Activated CD8-positive, alpha-beta T cell treated with anti-CD3 and anti-CD28 coated beads for 36 hours (primary cell): ENCODE data around the gene SRGAP1. TPM values are rescaled to one million over a fixed set of nuclear protein-coding genes. Genes with fewer than 3 reads are reported as not detected.

Experiments used
- ATAC-seq: fragments of 200-7000 bp; cut with Tn5 transposase; one replicate; pipeline ENCODE4 v1.10.0; 2021; ENCODE audit warnings: mild to moderate bottlenecking, moderate library complexity
- CTCF ChIA-PET: fragments of 350-600 bp; sonication (Branson Sonifier 250); formaldehyde crosslinking; loops from one replicate; lab custom pipeline; 2021; ENCODE audit warnings: antibody characterized with exemption; lab: Charles Lee
- POLR2A ChIA-PET: fragments of 350-600 bp; sonication (Branson Sonifier 250); formaldehyde crosslinking; loops from one replicate; lab custom pipeline; 2021; ENCODE audit warnings: antibody characterized with exemption; lab: Charles Lee
- DNase-seq: peaks from one replicate; pipeline ENCODE4 v3.0.0-alpha.2; 2020
- H3K27ac Mint-ChIP-seq: one replicate; pipeline ENCODE4 v1.8.0; 2021; ENCODE audit warnings: mild to moderate bottlenecking, mixed read lengths
- H3K27me3 Mint-ChIP-seq: one replicate; pipeline ENCODE4 v1.8.0; 2021; ENCODE audit warnings: mixed read lengths
- H3K36me3 Mint-ChIP-seq: one replicate; pipeline ENCODE4 v1.8.0; 2021; ENCODE audit warnings: low read depth, mixed read lengths
- H3K4me1 Mint-ChIP-seq: one replicate; pipeline ENCODE4 v1.8.0; 2021; ENCODE audit warnings: low read depth, mixed read lengths
- H3K4me3 Mint-ChIP-seq: one replicate; pipeline ENCODE4 v1.8.0; 2021; ENCODE audit warnings: mild to moderate bottlenecking, moderate library complexity, mixed read lengths
- H3K9me3 Mint-ChIP-seq: one replicate; pipeline ENCODE4 v1.8.0; 2021; ENCODE audit warnings: mixed read lengths
- CTCF ChIP-seq: fragments of 200-600 bp; IDR thresholded peaks from one replicate; pipeline ENCODE4 v1.8.0; 2022; ENCODE audit warnings: antibody characterized with exemption, mild to moderate bottlenecking
- intact Hi-C: fragments of 100-400 bp; cut with micrococcal nuclease; formaldehyde crosslinking; loops from one replicate; pipeline ENCODE4 v1.10.0; 2022
- total RNA-seq, 2 experiments: library from RNA; stranded (reverse); gene quantifications; one replicate each; pipeline ENCODE4 v1.2.3, GENCODE V29; 2021

The SRGAP1 gene
- total RNA-seq, 2 experiments from 2014 or later = 0.02 to 0.07 TPM

DNA sequence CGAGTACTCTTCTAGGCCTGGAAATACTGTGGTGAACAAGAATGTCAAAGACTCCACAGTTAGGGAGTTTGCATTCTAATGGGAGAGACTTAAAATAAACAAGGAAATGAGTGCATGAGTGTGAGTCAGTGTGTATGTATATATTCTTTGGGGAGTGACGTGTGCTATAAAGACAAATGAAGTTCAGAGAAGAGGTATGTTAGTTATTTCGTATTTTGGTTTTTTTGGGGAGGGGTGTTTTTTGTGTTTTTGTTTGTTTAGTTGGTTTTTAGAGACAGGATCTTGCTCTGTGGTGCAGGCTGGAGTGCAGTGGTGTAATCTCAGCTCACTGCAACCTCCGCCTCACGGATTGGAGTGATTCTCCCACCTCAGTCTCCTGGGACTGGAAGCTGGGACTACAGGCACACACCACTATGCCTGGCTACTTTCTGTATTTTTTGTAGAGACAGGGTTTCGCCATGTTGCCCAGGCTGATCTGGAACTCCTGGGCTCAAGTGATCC lies 74.3 kb downstream of the SRGAP1 start:
- Mint-ChIP-seq H3K27me3 (peaks cover 7% of the 10 kb centered on the region), H3K36me3 (no peaks in the 10 kb centered on the region), H3K9me3 (no peaks in the 10 kb centered on the region), H3K4me3 (no peak overlapping the region), H3K4me1 (no peaks in the 10 kb centered on the region), H3K27ac (no peak overlapping the region)
- TF ChIP-seq CTCF = no peak
- CTCF ChIA-PET = no interaction called here
- ATAC-seq (no peak), DNase-seq (no peak)
- POLR2A ChIA-PET = no interaction called here
- intact Hi-C loops = no loop called here

DNA sequence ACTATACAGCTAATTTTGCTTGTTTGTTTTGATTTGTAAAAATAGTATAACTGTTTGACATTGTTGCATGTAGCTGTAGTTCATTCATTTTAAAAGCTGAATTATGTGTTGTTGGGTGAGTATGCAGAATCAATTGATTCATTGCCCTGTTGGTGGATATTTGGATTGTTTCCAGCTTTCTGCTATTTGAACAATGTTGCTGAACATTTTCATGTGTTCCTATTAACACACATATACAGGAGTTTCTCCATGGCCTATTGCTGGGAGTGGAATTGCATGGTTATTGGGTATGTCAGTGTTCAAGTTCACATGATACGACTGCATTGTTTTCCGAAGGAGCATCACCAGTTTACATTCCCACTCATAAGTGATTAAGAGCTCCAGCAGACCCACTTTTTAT lies 75.3 kb downstream of the SRGAP1 start:
- ChIA-PET POLR2A (interaction anchor here (0.5 kb wide), 1 partner anchor 63 kb away, joined by 4 read pairs; no protein-coding TSS in a partner anchor), CTCF (no interaction called here)
- no peak for TF ChIP-seq CTCF
- Mint-ChIP-seq H3K9me3 (no peaks in the 10 kb centered on the region), H3K36me3 (no peaks in the 10 kb centered on the region), H3K27me3 (peaks cover 8% of the 10 kb centered on the region), H3K4me1 (no peaks in the 10 kb centered on the region), H3K4me3 (no peak overlapping the region), H3K27ac (no peak overlapping the region)
- intact Hi-C loops = no loop called here
- ATAC-seq = no peak
- DNase-seq = no peak

DNA sequence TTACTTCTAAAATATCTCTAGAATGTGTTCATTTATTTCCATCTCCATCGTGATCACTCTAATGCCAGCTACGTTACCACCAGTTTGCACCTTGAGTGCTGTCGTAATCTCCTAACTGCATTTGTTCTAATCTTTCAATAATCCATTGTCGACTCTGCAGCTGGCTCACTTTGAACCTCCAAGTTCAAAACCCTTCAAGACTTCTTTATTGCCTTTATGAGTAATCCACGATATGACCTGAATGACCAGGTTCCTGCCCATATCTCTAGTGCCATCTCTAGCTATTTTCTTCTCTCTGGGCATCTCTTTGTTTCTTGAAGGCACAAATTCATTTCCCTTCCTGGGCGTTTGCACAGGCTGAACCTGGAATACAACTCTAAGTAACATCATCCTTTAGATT lies 76.7 kb downstream of the SRGAP1 start:
- no peaks in the 10 kb centered on the region for H3K36me3 Mint-ChIP-seq
- no peaks in the 10 kb centered on the region for H3K9me3 Mint-ChIP-seq
- intact Hi-C loops = no loop called here
- TF ChIP-seq CTCF = no peak
- ChIA-PET POLR2A (no interaction called here), CTCF (no interaction called here)
- H3K27ac Mint-ChIP-seq = no peak overlapping the region
- DNase-seq (no peak), ATAC-seq (no peak)
- no peaks in the 10 kb centered on the region for H3K4me1 Mint-ChIP-seq
- peaks cover 8% of the 10 kb centered on the region for H3K27me3 Mint-ChIP-seq
- no peak overlapping the region for H3K4me3 Mint-ChIP-seq

DNA sequence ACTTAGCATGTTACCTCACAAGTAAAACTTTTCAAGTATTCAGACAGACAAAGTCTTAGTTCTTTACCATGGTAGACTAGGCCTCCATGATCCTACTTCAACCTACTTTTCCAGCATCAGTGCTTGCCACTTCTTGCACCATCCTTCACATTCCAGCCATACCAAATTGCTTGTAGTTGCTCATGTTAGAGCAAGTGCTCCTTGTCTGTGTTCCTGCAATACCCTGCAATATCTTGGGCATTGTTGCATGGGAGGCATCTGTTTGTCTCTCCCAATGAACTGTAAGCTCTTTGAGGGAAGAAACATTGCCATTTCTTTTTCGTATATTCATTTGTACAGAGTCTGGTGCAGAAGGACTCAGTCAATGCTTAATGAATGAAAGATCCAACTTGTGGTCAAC lies 78.0 kb downstream of the SRGAP1 start:
- DNase-seq (no peak), ATAC-seq (no peak)
- H3K4me1 Mint-ChIP-seq = no peaks in the 10 kb centered on the region
- no peak overlapping the region for H3K27ac Mint-ChIP-seq
- peaks cover 8% of the 10 kb centered on the region for H3K27me3 Mint-ChIP-seq
- H3K9me3 Mint-ChIP-seq = no peaks in the 10 kb centered on the region
- H3K4me3 Mint-ChIP-seq = no peak overlapping the region
- TF ChIP-seq CTCF = no peak
- CTCF ChIA-PET = no interaction called here
- POLR2A ChIA-PET = no interaction called here
- H3K36me3 Mint-ChIP-seq = no peaks in the 10 kb centered on the region
- intact Hi-C loops = no loop called here

DNA sequence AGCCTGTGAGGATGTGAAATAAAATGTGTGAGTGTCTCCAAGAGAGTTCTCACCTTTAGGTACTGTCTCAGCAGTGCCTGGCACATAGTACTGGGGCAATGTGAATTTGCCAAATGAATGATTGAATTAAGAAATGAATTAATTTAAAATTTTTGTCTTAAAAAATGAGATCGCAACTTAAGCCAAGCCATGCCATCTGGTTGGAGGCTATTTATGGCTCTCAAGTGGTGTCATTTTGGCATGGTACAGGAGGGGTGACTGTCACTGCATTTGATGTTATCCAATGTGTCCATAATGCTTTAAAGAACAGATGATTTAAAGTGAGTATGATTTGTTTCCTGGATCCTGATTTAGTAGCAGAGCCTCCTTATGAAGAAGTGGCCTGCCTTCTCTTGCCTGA lies 80.3 kb downstream of the SRGAP1 start:
- no peak overlapping the region for H3K27ac Mint-ChIP-seq
- TF ChIP-seq CTCF = no peak
- peaks cover 12% of the 10 kb centered on the region for H3K27me3 Mint-ChIP-seq
- H3K4me3 Mint-ChIP-seq = no peak overlapping the region
- H3K9me3 Mint-ChIP-seq = no peaks in the 10 kb centered on the region
- intact Hi-C loops = no loop called here
- POLR2A ChIA-PET = no interaction called here
- no peak for ATAC-seq
- no peaks in the 10 kb centered on the region for H3K36me3 Mint-ChIP-seq
- no peaks in the 10 kb centered on the region for H3K4me1 Mint-ChIP-seq
- no peak for DNase-seq
- CTCF ChIA-PET = no interaction called here
